GM08714 (cell line): ENCODE measurements around the gene CAPN3.

ENCODE experiments used
- H3K4me3 ChIP-seq: fragments of 200-500 bp; sonication (Bioruptor generic); 2 replicates; pipeline ENCODE4 v1.5.1; 2014; ENCODE audit warnings: mild to moderate bottlenecking, low read length, inconsistent platforms
- ZNF274 ChIP-seq: IDR thresholded peaks from 2 replicates; pipeline ENCODE4 v1.6.1; 2012; ENCODE audit warnings: mild to moderate bottlenecking, low read depth, low read length

Gene CAPN3

DNA sequence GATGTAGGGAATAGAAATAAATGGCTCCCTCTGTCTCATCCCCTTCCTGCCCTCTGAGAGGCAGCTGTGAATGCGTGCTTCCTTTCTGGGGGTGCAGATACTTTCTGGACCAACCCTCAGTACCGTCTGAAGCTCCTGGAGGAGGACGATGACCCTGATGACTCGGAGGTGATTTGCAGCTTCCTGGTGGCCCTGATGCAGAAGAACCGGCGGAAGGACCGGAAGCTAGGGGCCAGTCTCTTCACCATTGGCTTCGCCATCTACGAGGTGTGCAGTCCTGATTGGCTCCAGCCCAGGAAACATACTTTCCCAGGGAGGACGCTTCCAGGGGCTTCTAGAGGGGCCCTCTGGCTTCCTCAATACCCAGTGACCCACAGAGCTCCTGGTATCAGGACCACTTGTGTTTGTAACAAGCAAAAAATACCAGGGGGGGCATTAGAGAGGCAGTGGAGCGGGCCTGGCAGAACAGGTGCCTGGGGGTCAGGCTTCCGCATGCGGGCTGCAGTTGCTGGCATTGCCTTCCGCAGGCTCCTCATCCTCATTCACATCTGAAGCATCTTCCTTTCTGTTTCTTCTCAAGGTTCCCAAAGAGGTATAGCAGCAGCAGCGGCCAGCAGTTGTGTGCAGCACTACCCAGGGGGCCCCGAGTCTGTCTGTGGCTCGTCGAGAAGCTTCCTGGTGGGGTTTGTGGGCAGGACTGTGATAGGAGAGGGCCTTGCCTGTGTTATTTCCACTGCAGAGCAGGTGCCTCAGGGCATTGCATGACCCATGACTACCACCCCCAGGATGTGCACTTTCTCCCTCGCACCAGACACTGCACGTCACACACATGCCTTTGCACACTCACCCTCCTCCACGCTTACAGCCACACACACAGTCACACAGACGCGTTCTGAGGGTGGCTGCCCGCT is 42.5 kb downstream of the CAPN3 start:
- no peak overlapping the region for H3K4me3 ChIP-seq
- no peak for TF ChIP-seq ZNF274

DNA sequence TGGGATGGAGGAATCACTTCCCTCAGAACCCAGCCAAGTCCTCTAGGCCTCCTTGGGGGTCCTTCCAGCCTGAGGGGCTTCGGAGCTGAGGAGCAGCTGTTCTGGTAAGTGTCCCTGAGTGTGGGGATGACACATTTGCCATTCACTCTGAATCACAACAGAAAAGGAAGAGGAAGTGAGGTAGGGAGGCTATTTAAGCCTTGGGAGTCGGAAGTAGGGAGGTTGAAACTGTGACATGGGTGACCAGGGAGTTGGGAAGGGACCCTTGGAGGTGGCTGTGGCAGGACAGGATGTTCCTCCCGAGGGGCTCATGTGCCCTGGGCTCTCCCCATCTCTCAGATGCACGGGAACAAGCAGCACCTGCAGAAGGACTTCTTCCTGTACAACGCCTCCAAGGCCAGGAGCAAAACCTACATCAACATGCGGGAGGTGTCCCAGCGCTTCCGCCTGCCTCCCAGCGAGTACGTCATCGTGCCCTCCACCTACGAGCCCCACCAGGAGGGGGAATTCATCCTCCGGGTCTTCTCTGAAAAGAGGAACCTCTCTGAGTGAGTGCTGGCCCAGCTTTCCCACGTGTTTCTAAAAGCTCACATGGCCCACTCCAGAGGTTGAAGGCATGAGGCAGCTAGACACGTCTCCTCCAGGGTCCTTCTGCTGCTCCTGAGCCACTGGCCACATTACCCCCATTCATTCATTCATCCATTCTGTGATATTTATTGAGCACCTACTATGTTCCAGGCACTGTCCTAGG is 43.3 kb downstream of the CAPN3 start:
- no peak overlapping the region for H3K4me3 ChIP-seq
- TF ChIP-seq ZNF274, result no peak

GRCh38 chr15:42403389-42403788 is 44.1 kb downstream of the CAPN3 start:
- no peak overlapping the region for H3K4me3 ChIP-seq
- TF ChIP-seq ZNF274, result no peak

- no peak overlapping the region for H3K4me3 ChIP-seq
- no peak for TF ChIP-seq ZNF274
These were observed 45.3 kb downstream of the CAPN3 start for GRCh38 chr15:42404461-42405235.

DNA sequence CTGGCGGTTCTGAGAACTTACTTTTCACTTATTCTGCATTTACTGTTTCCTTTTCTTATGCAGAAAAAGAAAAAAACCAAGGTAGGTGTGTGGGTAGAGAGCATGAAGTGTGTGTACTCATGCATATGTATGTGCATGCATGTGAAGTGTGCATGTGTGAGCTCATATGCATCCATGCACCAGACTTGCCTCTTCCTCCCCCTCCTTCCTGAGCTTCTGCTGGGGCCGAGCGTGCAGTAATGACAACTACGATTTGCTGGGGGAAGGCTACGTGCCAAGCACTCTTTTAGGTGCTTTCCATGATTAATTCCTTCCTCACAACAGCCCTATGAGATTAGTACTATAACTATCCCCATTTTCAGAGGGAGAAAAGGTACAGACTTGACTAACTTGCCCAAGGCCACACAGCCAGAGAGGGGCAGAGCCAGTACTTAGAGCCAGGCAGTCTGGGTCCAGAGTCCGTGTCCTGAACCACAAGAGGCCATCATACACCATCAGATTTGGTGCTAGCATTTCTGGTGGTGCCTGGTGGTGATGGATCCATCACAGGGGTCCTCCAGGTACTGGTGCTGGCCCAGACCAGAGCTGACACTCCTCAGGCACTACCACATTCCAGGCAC is 46.7 kb downstream of the CAPN3 start:
- TF ChIP-seq ZNF274, result no peak
- no peak overlapping the region for H3K4me3 ChIP-seq

GRCh38 chr15:42408178-42408577 is 48.9 kb downstream of the CAPN3 start:
- TF ChIP-seq ZNF274, result no peak
- H3K4me3 ChIP-seq, result no peak overlapping the region

- H3K4me3 ChIP-seq, result no peak overlapping the region
- no peak for TF ChIP-seq ZNF274
These were observed 49.7 kb downstream of the CAPN3 start for GRCh38 chr15:42409011-42409410.

DNA sequence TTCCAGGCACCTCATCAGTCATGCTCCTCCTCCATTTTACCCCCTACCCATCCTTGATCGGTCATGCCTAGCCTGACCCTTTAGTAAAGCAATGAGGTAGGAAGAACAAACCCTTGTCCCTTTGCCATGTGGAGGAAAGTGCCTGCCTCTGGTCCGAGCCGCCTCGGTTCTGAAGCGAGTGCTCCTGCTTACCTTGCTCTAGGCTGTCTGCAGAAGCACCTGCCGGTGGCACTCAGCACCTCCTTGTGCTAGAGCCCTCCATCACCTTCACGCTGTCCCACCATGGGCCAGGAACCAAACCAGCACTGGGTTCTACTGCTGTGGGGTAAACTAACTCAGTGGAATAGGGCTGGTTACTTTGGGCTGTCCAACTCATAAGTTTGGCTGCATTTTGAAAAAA is 52.6 kb downstream of the CAPN3 start:
- TF ChIP-seq ZNF274, result no peak
- H3K4me3 ChIP-seq, result no peak overlapping the region

- no peak overlapping the region for H3K4me3 ChIP-seq
- no peak for TF ChIP-seq ZNF274
These were observed 54.6 kb downstream of the CAPN3 start for GRCh38 chr15:42413920-42414319.

DNA sequence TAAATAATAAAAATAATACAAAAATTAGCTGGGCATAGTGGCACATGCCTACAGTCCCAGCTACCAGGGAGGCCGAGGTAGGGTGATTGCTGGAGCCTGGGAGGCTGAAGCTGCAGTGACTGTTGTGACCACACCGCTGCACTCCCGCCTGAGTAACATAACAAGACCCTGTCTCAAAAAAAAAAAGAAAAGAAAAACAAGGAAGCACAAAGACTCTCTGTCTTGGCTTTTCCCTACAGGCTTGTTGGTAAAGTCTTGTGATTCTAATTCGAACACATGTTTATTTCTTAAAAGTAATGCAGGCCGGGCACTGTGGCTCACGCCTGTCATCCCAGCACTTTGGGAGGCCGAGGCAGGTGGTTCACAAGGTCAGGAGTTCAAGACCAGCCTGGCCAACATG is 60.1 kb downstream of the CAPN3 start:
- H3K4me3 ChIP-seq, result no peak overlapping the region
- no peak for TF ChIP-seq ZNF274

DNA sequence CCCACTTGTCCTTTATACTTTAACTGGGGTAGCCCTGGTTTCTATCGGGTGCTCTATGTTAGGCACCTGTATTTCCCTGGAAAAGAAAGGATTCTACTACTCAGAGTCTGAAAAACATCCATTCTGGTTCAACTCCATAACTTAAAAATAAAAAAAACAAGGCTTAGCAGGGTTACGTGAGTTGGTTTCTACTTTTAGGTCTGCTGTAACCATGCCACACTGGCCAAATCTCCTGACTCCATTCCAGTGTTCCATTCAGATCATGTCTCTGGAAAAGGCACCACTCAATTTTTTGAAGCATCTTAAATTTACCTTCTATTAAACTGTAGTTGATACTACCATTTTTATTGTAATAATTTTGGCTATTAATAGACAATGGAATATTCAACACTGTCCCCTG is 62.1 kb downstream of the CAPN3 start:
- H3K4me3 ChIP-seq, result no peak overlapping the region
- no peak for TF ChIP-seq ZNF274

GRCh38 chr15:42427429-42428223 is 68.3 kb downstream of the CAPN3 start:
- no peak overlapping the region for H3K4me3 ChIP-seq
- TF ChIP-seq ZNF274, result no peak

DNA sequence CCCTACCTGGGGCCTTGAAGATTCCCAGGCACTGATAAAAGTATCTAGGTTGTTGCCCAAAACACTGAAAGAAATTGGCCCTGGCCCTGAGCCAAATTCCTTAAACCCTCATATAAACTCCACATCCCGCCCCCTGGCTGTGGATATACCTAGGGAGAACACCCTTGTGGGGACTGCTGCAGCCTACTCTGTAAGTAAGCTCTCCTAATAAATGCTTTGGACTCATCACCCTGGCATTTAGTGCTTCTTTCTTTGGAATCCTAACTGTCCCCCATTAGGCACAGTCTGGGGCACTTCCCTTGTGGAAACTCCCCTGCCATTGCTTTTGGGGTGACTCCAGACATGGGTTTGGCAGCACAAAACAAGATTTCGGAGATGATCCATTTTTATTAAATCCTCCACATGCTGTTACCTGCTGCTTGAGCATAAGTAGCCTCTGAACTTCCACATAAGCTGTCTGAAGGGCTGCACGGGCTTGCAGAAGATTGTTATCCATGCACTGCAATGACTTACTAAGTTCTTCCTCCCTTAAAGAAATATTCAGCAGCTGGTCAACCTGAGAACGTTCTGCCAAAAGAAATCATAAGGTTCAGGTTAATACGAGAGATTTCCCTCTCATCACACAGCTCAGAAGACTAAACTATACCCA is 85.2 kb downstream of the CAPN3 start:
- H3K4me3 ChIP-seq, result no peak overlapping the region

More for the DNA sequence above, 85.2 kb downstream of the CAPN3 start:
- TF ChIP-seq ZNF274, result no peak
